ENCODE data around the gene TBC1D10A. TPM values are rescaled to one million over a fixed set of nuclear protein-coding genes. Genes with fewer than 3 reads are reported as not detected.

The TBC1D10A gene
- total RNA-seq, 2 experiments from 2014 or later, result 28.9 to 29.0 TPM

- DNase-seq, result no peak
- Mint-ChIP-seq H3K4me1 (ENCODE audit: low read depth) (peaks cover 46% of the 10 kb centered on the region), H3K4me3 (no peak overlapping the region), H3K27me3 (no peaks in the 10 kb centered on the region), H3K36me3 (peaks cover 61% of the 10 kb centered on the region), H3K9me3 (no peaks in the 10 kb centered on the region), H3K27ac (peak overlapping the region; percentile 83)
- CTCF ChIA-PET, result interaction anchor here (1.1 to 3.9 kb wide), 2 partner anchors 44 to 69 kb away, joined by 4 to 25 read pairs; partner anchors contain the start of gene CASTOR1
- POLR2A ChIA-PET, result interaction anchor here (1.8 kb wide), 1 partner anchor 24 kb away, joined by 8 read pairs; the partner anchor contains the start of genes CCDC157 and SF3A1
- intact Hi-C loops (cut with micrococcal nuclease), result no loop called here
Measured at GRCh38 chr22:30332551-30332950, 5.8 kb upstream of the TBC1D10A start.

DNA sequence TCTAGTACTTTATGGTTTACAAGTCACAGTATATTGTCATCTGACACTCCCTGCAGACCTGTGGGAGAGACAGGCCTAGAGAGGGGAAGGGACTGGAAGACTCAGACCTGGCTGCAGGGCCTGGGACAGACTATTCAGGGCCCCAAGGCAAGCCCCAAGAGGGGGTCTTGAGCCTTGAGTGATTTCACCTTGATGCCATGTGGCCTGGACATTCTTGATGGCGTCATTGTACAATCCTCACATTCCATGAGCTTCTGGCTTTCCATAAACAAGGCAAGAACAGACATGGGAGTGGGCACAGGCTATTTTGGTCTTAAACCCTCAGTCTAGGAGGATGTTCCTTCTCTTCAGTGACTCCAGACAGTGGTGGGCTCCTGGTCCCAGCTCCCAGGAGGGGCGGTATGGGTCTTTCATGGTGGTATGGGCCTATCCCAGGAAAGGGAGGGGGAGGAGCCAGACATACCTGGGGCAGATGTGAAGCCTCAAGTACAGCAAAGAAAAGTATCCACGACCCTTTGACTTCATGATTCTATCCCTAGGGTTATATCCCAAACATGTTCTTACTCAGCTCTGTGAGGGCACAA lies 1.8 kb upstream of the TBC1D10A start:
- Mint-ChIP-seq H3K36me3 (peaks cover 26% of the 10 kb centered on the region), H3K4me1 (ENCODE audit: low read depth) (peaks cover 49% of the 10 kb centered on the region), H3K27me3 (no peaks in the 10 kb centered on the region), H3K4me3 (no peak overlapping the region), H3K27ac (peak overlapping the region; percentile 38), H3K9me3 (no peaks in the 10 kb centered on the region)
- CTCF ChIA-PET, result interaction anchor here (1.3 to 11.4 kb wide), 2 partner anchors 13 to 40 kb away, joined by 3 to 117 read pairs; partner anchors contain the start of gene CASTOR1
- POLR2A ChIA-PET, result interaction anchor here (0.8 to 2.6 kb wide), 4 partner anchors 7 to 28 kb away, joined by 4 to 8 read pairs (median 6); partner anchors contain the start of genes CCDC157 and SF3A1
- intact Hi-C loops (cut with micrococcal nuclease), result no loop called here
- no peak for DNase-seq

DNA sequence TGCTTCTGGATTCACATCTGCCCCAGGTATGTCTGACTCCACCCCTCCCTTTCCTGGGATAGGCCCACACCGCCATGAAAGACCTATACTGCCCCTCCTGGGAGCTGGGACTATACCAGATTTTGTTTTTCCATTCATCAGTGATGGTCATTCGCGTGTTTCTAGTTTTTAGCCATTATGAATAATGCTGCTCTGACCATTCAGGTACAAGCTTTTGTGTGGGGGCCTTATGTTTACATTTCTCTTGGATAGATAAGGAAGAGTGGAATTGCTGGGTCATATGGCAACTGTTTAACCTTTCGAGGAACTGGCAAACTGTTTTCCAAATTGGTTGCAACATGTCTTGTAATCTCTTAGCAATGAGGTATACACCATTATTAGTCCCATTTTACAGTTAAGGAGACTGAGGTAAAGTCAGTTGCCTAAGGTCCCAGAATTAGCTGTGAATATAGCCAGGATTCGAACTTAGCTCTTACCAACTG lies 1.2 kb upstream of the TBC1D10A start:
- ChIA-PET POLR2A (interaction anchor here (0.8 to 2.6 kb wide), 5 partner anchors 8 to 37 kb away, joined by 3 to 8 read pairs (median 6); partner anchors contain the start of genes CCDC157 and SF3A1), CTCF (interaction anchor here (1.3 to 11.4 kb wide), 2 partner anchors 13 to 39 kb away, joined by 3 to 117 read pairs; partner anchors contain the start of gene CASTOR1)
- peak overlapping the region; percentile 73 for H3K4me3 Mint-ChIP-seq
- DNase-seq, result no peak
- no peak overlapping the region for H3K27ac Mint-ChIP-seq
- intact Hi-C loops (cut with micrococcal nuclease), result loop anchor here (1.0 to 2.0 kb wide), 3 partner anchors 21 to 40 kb away; partner anchors contain the start of genes CCDC157 and SF3A1
- peaks cover 21% of the 10 kb centered on the region for H3K36me3 Mint-ChIP-seq
- H3K9me3 Mint-ChIP-seq, result no peaks in the 10 kb centered on the region
- no peaks in the 10 kb centered on the region for H3K27me3 Mint-ChIP-seq
- peaks cover 48% of the 10 kb centered on the region for H3K4me1 Mint-ChIP-seq (ENCODE audit: low read depth)

GRCh38 chr22:30326255-30326705 lies 461 bp downstream of the TBC1D10A start:
- intact Hi-C loops (cut with micrococcal nuclease), result loop anchor here (2.0 kb wide), 2 partner anchors 19 to 31 kb away; partner anchors contain the start of genes CCDC157 and SF3A1
- ChIA-PET POLR2A (interaction anchor here (0.7 to 2.9 kb wide), 7 partner anchors 9 to 38 kb away, joined by 3 to 14 read pairs (median 8); partner anchors contain the start of genes CASTOR1, CCDC157 and SF3A1), CTCF (interaction anchor here (0.6 to 11.4 kb wide), 7 partner anchors 10 to 238 kb away, joined by 3 to 117 read pairs (median 4); partner anchors contain the start of genes CASTOR1, CCDC157, RNF215 and SF3A1)
- peak overlapping the region; percentile 78 for H3K27ac Mint-ChIP-seq
- H3K4me1 Mint-ChIP-seq (ENCODE audit: low read depth), result peaks cover 47% of the 10 kb centered on the region
- no peaks in the 10 kb centered on the region for H3K27me3 Mint-ChIP-seq
- H3K9me3 Mint-ChIP-seq, result no peaks in the 10 kb centered on the region
- H3K4me3 Mint-ChIP-seq, result peak overlapping the region; percentile 83
- peak; percentile 35 for DNase-seq
- H3K36me3 Mint-ChIP-seq, result peaks cover 11% of the 10 kb centered on the region

DNA sequence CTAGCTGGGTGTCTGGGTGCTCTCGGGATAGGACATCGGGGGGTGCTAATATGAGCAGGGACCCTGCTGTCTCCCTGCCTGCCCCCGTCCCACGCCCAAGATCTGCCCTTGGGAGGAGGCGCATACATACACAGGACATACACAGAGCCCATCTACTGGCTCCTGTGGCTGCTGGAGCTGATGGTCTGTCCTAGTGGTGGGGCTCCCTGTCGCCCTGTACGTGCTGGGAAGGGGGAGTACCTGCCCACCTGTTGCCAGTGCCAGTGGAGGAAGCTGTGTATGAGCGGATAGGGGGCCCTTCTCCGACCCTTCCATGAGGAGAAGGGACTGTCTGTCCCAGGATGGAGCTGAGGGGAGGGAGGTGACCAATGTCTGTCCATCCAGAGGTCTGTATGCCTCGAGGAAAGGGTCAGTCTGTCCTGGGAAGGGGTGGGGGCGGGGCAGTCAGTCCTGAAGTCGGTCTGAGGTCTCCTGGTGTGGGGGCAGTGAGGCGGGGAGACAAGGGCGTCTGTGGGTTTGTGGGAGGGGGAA lies 952 bp downstream of the TBC1D10A start:
- intact Hi-C loops (cut with micrococcal nuclease), result loop anchor here (2.0 kb wide), 2 partner anchors 19 to 31 kb away; partner anchors contain the start of genes CCDC157 and SF3A1
- Mint-ChIP-seq H3K4me3 (peak overlapping the region; percentile 83), H3K27ac (peak overlapping the region; percentile 78), H3K4me1 (ENCODE audit: low read depth) (peaks cover 51% of the 10 kb centered on the region), H3K36me3 (peaks cover 10% of the 10 kb centered on the region), H3K27me3 (no peaks in the 10 kb centered on the region), H3K9me3 (no peaks in the 10 kb centered on the region)
- ChIA-PET CTCF (interaction anchor here (0.6 to 11.4 kb wide), 7 partner anchors 10 to 238 kb away, joined by 3 to 117 read pairs (median 6); partner anchors contain the start of genes CASTOR1 and RNF215), POLR2A (interaction anchor here (1.0 to 2.9 kb wide), 4 partner anchors 10 to 37 kb away, joined by 3 to 14 read pairs (median 10); partner anchors contain the start of genes CASTOR1, CCDC157 and SF3A1)
- no peak for DNase-seq

DNA sequence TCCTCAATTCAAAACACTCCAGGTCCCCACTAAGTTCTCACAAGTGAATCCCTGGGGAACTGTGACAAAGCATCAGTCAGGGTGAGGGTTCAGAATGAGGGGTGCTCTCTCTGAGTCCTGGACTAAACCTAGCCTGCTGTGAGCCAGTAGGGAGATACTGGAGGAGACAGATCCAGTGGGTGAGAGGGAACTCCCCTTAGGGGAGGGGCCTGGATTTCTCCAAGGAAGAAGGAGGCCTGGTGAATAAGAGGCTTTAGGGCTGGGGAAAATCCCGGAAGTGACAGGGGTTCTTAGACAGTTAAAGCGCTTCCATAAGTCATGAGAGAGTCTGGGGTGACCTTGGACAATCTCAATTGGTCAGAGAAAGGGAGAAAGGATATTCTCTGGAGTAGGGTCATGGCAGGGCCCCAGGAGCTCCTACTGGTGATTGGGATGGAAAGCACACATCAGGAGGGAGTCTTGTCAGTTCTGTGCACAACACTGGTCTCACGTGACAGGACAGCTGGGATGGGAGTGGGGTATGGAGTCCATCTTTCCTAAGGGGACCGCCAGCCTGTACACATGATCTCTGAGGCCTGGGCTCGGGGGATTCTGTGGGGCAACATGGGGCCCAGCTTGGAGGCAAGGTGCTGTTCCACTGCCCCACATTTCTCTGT lies 1.5 kb downstream of the TBC1D10A start:
- intact Hi-C loops (cut with micrococcal nuclease), result no loop called here
- no peaks in the 10 kb centered on the region for H3K9me3 Mint-ChIP-seq
- POLR2A ChIA-PET, result interaction anchor here (1.0 to 2.9 kb wide), 4 partner anchors 10 to 37 kb away, joined by 3 to 14 read pairs (median 8); partner anchors contain the start of genes CASTOR1, CCDC157 and SF3A1

DNA sequence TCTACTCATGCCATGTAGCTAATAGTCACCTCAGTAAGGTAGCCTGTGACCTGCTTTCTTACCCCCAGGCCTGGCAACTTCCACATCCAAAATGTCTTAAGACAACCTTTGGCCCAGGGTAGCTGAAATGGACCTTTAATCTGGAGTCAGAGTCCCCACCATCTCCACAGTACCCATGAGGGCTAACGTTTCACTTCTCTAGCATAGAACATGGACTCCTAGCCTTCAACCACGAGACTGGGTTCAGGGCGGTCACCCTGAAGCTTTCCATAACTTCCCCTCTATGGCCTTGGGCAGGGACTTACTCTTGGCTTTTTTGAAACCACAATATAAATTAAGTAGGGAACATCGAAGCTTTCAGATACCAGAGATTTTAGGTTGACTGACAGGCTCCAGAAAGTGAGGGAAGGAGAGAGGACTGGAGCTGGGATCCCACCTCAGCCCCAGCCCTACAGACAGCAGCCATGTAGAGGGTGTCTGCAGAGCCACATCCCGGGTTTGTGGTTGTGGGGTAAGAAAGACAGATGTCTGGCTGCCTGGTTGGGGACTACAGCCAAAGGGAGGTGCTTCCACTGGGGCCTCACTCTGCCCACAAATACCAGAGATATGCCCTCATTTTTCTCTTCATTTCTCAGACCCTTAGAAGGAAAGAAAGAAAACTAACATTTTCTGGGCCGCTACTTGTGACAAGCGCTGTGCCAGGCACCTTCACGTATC lies 2.6 kb downstream of the TBC1D10A start:
- intact Hi-C loops (cut with micrococcal nuclease), result loop anchor here (1.0 kb wide), 1 partner anchor 23 kb away; no protein-coding TSS in a partner anchor
- Mint-ChIP-seq H3K36me3 (peaks cover 7% of the 10 kb centered on the region), H3K4me1 (ENCODE audit: low read depth) (peaks cover 66% of the 10 kb centered on the region), H3K27me3 (no peaks in the 10 kb centered on the region), H3K4me3 (peak overlapping the region; percentile 83), H3K27ac (peak overlapping the region; percentile 78), H3K9me3 (no peaks in the 10 kb centered on the region)
- peak; percentile 63 for DNase-seq
- POLR2A ChIA-PET, result interaction anchor here (0.7 to 1.6 kb wide), 3 partner anchors 9 to 14 kb away, joined by 3 to 5 read pairs (median 3); no protein-coding TSS in a partner anchor
- CTCF ChIA-PET, result interaction anchor here (1.0 to 11.4 kb wide), 4 partner anchors 8 to 63 kb away, joined by 4 to 117 read pairs (median 8); partner anchors contain the start of genes CASTOR1 and RNF215

More for the DNA sequence above, 1.5 kb downstream of the TBC1D10A start:
- Mint-ChIP-seq H3K4me3 (peak overlapping the region; percentile 83), H3K4me1 (ENCODE audit: low read depth) (peaks cover 57% of the 10 kb centered on the region), H3K27me3 (no peaks in the 10 kb centered on the region), H3K27ac (peak overlapping the region; percentile 78), H3K36me3 (peaks cover 8% of the 10 kb centered on the region)
- DNase-seq, result no peak
- CTCF ChIA-PET, result interaction anchor here (0.6 to 11.4 kb wide), 6 partner anchors 9 to 62 kb away, joined by 3 to 117 read pairs (median 6); partner anchors contain the start of genes CASTOR1 and RNF215

DNA sequence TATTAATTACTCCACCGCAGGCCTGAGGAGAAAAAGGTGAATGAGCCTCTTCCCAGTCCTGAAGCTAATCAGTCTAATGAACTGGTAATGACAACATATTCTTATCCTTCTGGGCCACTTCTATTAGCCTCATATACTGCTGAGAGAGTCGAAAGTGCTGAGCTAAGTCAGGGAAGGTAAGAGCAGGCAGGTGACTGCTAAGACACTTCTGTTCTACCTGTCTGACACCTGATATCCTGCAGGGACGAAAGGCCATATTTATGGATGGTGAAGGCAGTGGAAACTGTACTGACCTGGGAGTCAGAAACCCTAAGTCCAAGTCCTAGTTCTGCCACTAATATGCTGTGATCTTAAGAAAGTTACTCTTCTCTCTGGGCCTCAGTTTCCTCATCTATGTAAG lies 3.5 kb downstream of the TBC1D10A start:
- Mint-ChIP-seq H3K9me3 (no peaks in the 10 kb centered on the region), H3K4me3 (no peak overlapping the region), H3K27me3 (no peaks in the 10 kb centered on the region), H3K27ac (peak overlapping the region; percentile 78), H3K36me3 (peaks cover 11% of the 10 kb centered on the region), H3K4me1 (ENCODE audit: low read depth) (peaks cover 76% of the 10 kb centered on the region)
- intact Hi-C loops (cut with micrococcal nuclease), result no loop called here
- CTCF ChIA-PET, result interaction anchor here (0.6 to 11.4 kb wide), 3 partner anchors 7 to 56 kb away, joined by 3 to 117 read pairs (median 9); partner anchors contain the start of gene CASTOR1
- DNase-seq, result no peak
- POLR2A ChIA-PET, result interaction anchor here (0.7 to 0.9 kb wide), 3 partner anchors 9 to 15 kb away, joined by 3 to 4 read pairs (median 3); no protein-coding TSS in a partner anchor

- Mint-ChIP-seq H3K27me3 (no peaks in the 10 kb centered on the region), H3K9me3 (no peaks in the 10 kb centered on the region), H3K4me3 (no peak overlapping the region), H3K27ac (no peak overlapping the region), H3K36me3 (peaks cover 11% of the 10 kb centered on the region), H3K4me1 (ENCODE audit: low read depth) (peaks cover 78% of the 10 kb centered on the region)
- no peak for DNase-seq
- CTCF ChIA-PET, result interaction anchor here (0.7 to 11.4 kb wide), 5 partner anchors 14 to 101 kb away, joined by 3 to 117 read pairs (median 3); partner anchors contain the start of genes CASTOR1 and SF3A1
- POLR2A ChIA-PET, result no interaction called here
- intact Hi-C loops (cut with micrococcal nuclease), result no loop called here
Measured at GRCh38 chr22:30321461-30321860, 5.3 kb downstream of the TBC1D10A start.

DNA sequence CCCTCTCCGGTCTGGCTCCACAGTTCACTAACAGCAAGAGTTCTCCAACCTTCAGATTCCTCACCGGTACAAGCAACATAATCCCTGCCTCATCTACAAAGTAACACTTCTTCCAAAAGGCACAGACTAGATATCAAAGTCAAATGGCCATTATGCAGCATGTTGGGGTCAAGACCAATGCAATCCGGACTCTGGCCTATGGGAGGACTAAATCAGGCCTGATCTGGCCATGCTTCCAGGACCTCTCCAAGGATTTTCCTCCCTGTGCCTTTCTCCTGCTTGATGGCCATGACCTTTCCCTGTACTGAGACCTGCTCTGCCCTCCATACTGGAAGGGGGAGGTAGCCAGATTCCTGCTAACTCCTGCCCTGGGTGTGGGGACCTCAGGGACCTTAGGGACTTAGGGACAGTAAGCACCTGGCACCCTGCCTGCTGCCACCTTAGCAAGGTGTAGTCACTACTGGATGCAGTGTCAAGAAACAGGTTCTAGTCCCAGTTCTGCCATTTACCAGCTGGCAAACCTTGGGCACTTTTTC lies 6.7 kb downstream of the TBC1D10A start:
- peaks cover 84% of the 10 kb centered on the region for H3K4me1 Mint-ChIP-seq (ENCODE audit: low read depth)
- H3K27me3 Mint-ChIP-seq, result no peaks in the 10 kb centered on the region
- no peak overlapping the region for H3K4me3 Mint-ChIP-seq
- H3K36me3 Mint-ChIP-seq, result peaks cover 9% of the 10 kb centered on the region
- ChIA-PET CTCF (interaction anchor here (1.3 to 11.4 kb wide), 3 partner anchors 15 to 105 kb away, joined by 3 to 117 read pairs (median 3); partner anchors contain the start of genes CASTOR1 and MTFP1), POLR2A (no interaction called here)
- H3K9me3 Mint-ChIP-seq, result no peaks in the 10 kb centered on the region
- intact Hi-C loops (cut with micrococcal nuclease), result no loop called here
- no peak for DNase-seq
- H3K27ac Mint-ChIP-seq, result peak overlapping the region; percentile 10
